ENCODE data around the gene KLHL22. TPM values are rescaled to one million over a fixed set of nuclear protein-coding genes. Genes with fewer than 3 reads are reported as not detected.

The KLHL22 gene
- total and polyA plus RNA-seq, 2 of the 13 experiments (the other 11 are each of a cell fraction or from before 2014, with no cell fraction given): 10.9 to 14.8 TPM

DNA sequence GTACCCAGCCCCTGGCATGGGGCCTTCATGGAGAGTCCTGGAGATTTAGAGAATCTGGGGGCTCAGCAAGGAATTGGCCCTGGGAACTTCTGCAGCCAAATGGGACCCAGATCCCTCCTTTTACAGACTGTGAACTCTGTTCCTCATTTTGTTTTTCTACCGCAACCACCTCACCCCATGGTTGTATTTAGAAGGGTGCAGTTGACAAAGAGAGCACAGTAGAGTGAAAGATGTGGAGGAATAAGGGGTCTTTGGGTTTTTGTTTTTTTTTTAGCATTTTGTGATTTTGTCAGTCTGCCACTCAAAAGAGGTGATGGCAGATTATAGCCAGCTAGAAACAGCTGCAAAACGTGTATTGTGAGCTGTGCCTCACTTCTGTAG lies 99.7 kb downstream of the KLHL22 start (continued):
- no peak for TF ChIP-seq ZBTB4 (CRISPR knock-in tag; IDR thresholded peaks at IDR 0.05; ENCODE audit: borderline replicate concordance)
- TF ChIP-seq, protein P1, sequence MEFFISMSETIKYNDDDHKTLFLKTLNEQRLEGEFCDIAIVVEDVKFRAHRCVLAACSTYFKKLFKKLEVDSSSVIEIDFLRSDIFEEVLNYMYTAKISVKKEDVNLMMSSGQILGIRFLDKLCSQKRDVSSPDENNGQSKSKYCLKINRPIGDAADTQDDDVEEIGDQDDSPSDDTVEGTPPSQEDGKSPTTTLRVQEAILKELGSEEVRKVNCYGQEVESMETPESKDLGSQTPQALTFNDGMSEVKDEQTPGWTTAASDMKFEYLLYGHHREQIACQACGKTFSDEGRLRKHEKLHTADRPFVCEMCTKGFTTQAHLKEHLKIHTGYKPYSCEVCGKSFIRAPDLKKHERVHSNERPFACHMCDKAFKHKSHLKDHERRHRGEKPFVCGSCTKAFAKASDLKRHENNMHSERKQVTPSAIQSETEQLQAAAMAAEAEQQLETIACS (CRISPR knock-in tag; IDR thresholded peaks at IDR 0.05): no peak
- TF ChIP-seq ZFP62 (CRISPR knock-in tag; IDR thresholded peaks at IDR 0.05): no peak
- no peak for TF ChIP-seq ZSCAN31 (CRISPR knock-in tag; IDR thresholded peaks at IDR 0.05; ENCODE audit: low read depth)
- TF ChIP-seq, protein P2, sequence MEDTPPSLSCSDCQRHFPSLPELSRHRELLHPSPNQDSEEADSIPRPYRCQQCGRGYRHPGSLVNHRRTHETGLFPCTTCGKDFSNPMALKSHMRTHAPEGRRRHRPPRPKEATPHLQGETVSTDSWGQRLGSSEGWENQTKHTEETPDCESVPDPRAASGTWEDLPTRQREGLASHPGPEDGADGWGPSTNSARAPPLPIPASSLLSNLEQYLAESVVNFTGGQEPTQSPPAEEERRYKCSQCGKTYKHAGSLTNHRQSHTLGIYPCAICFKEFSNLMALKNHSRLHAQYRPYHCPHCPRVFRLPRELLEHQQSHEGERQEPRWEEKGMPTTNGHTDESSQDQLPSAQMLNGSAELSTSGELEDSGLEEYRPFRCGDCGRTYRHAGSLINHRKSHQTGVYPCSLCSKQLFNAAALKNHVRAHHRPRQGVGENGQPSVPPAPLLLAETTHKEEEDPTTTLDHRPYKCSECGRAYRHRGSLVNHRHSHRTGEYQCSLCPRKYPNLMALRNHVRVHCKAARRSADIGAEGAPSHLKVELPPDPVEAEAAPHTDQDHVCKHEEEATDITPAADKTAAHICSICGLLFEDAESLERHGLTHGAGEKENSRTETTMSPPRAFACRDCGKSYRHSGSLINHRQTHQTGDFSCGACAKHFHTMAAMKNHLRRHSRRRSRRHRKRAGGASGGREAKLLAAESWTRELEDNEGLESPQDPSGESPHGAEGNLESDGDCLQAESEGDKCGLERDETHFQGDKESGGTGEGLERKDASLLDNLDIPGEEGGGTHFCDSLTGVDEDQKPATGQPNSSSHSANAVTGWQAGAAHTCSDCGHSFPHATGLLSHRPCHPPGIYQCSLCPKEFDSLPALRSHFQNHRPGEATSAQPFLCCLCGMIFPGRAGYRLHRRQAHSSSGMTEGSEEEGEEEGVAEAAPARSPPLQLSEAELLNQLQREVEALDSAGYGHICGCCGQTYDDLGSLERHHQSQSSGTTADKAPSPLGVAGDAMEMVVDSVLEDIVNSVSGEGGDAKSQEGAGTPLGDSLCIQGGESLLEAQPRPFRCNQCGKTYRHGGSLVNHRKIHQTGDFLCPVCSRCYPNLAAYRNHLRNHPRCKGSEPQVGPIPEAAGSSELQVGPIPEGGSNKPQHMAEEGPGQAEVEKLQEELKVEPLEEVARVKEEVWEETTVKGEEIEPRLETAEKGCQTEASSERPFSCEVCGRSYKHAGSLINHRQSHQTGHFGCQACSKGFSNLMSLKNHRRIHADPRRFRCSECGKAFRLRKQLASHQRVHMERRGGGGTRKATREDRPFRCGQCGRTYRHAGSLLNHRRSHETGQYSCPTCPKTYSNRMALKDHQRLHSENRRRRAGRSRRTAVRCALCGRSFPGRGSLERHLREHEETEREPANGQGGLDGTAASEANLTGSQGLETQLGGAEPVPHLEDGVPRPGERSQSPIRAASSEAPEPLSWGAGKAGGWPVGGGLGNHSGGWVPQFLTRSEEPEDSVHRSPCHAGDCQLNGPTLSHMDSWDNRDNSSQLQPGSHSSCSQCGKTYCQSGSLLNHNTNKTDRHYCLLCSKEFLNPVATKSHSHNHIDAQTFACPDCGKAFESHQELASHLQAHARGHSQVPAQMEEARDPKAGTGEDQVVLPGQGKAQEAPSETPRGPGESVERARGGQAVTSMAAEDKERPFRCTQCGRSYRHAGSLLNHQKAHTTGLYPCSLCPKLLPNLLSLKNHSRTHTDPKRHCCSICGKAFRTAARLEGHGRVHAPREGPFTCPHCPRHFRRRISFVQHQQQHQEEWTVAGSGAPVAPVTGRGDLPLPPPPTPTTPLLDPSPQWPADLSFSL (CRISPR knock-in tag; IDR thresholded peaks at IDR 0.05): no peak

All from HepG2 (cell line).